ENCODE measurements around the gene GLP2R.

- TF ChIP-seq CTCF (IDR thresholded peaks at IDR 0.05; ENCODE audit: poor library complexity, severe bottlenecking) (no peak), EP300 (conservative IDR thresholded peaks at IDR 0.05; ENCODE audit: poor library complexity, severe bottlenecking) (no peak)
Measured at GRCh38 chr17:9932491-9932890, 106.8 kb downstream of the GLP2R start.
